ENCODE measurements around the gene RAB10. TPM values are rescaled to one million over a fixed set of nuclear protein-coding genes. Genes with fewer than 3 reads are reported as not detected.

The RAB10 gene
- total and polyA plus RNA-seq, 2 of the 4 experiments (the other 2 are of a cell fraction), result 30.1 to 77.1 TPM

DNA sequence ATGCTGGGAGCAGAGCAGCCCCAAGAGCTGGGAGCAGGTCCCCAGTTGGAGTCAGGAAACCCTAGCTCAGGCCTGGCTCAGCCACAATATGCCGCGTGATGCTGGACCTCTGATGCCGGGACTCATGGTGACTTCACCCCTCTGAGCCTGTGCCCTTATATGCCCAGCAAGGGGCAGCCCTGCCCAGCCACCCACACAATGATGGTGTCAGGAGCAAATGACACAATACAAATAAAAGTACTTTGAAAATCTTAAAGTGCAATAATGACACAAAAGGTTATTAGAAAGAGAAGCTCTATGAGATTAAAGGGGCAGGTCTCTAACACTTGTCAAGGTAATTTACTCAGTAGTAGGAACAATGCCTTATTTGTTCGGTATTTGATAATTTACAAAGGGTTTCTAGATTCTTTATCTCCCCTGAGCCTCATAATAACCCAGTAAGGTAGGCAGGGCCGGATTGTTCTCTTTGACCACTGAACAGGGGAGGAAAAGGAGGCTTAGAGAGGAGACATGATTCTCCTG is 33.3 kb upstream of the RAB10 start:
- Histone ChIP-seq H3K27ac (ENCODE audit: insufficient read depth, low read length) (no peak overlapping the region), H3K9me1 (ENCODE audit: insufficient read depth, low read length) (peaks cover 3% of the 10 kb centered on the region; the same call in 1 of the 2 replicates), H2BK5ac (ENCODE audit: low read depth, low read length, poor library complexity, severe bottlenecking) (no peak overlapping the region), H3K18ac (ENCODE audit: low read depth, low read length) (no peak overlapping the region), H2BK120ac (ENCODE audit: low read depth, low read length) (no peak overlapping the region), H3K27me3 (ENCODE audit: control insufficient read depth, insufficient read depth, low read length) (no peaks in the 10 kb centered on the region; the same call in 1 of the 2 replicates), H4K5ac (ENCODE audit: low read depth, low read length) (no peak overlapping the region), H3K9me3 (ENCODE audit: control insufficient read depth, insufficient read depth, low read length) (no peaks in the 10 kb centered on the region), H2AK5ac (ENCODE audit: low read depth, low read length) (no peak overlapping the region), H3K4ac (ENCODE audit: low read depth, low read length) (no peak overlapping the region), H3K4me3 (ENCODE audit: insufficient read depth, low read depth, low read length) (no peak overlapping the region), H2AFZ (replicated peaks; ENCODE audit: low read length, poor library complexity) (no peak overlapping the region), H4K8ac (ENCODE audit: low read depth in 2 of 2, low read length in 2 of 2) (no peak overlapping the region), H3K4me1 (ENCODE audit: control insufficient read depth, insufficient read depth, low read length) (peaks cover 2% of the 10 kb centered on the region; the same call in 1 of the 2 replicates), H3K79me1 (ENCODE audit: low read depth in 1 of 2, low read length in 2 of 2) (no peaks in the 10 kb centered on the region), H3K4me2 (ENCODE audit: low read depth, low read length) (no peak overlapping the region), H3K23ac (ENCODE audit: low read depth, low read length) (no peak overlapping the region), H4K20me1 (ENCODE audit: insufficient read depth, low read length) (no peaks in the 10 kb centered on the region), H4K91ac (ENCODE audit: insufficient read depth, low read depth, low read length) (no peak overlapping the region), H3K56ac (ENCODE audit: extremely low read depth, insufficient read depth, low read length) (no peak overlapping the region), H2AK9ac (replicated peaks; ENCODE audit: low read depth, low read length, poor library complexity) (no peak overlapping the region), H3K36me3 (ENCODE audit: control insufficient read depth, insufficient read depth, low read length) (no peaks in the 10 kb centered on the region), H3K9ac (ENCODE audit: low read depth, low read length) (no peak overlapping the region), H3K14ac (replicated peaks; ENCODE audit: low read depth, low read length) (no peak overlapping the region), H2BK15ac (ENCODE audit: low read depth, low read length) (no peak overlapping the region), H2BK20ac (ENCODE audit: low read depth, low read length) (no peak overlapping the region)
- intact Hi-C loops (cut with micrococcal nuclease) (no loop called here), in situ Hi-C loops (cut with MboI; ENCODE audit: low sequenced_read_pairs) (no loop called here), dilution Hi-C loops (cut with HindIII; ENCODE audit: low sequenced_read_pairs, unreplicated experiment) (no loop called here)
- CTCF ChIA-PET, result no interaction called here
- DNase-seq (no peak), ATAC-seq (ENCODE audit: low read depth) (no peak)
- BruUV-seq (replicated peaks), result no TSS peak
- POLR2A ChIA-PET (ENCODE audit: unreplicated experiment), result no interaction called here
- TF ChIP-seq NFE2L2 (IDR thresholded peaks at IDR 0.05; ENCODE audit: low read depth, low read length) (no peak), RAD21 (IDR thresholded peaks at IDR 0.05; ENCODE audit: low read length) (no peak), CHD1 (IDR thresholded peaks at IDR 0.05; ENCODE audit: low read depth, low read length) (no peak), BHLHE40 (IDR thresholded peaks at IDR 0.05; ENCODE audit: low read depth, low read length) (no peak), RCOR1 (IDR thresholded peaks at IDR 0.05; ENCODE audit: insufficient replicate concordance, low read length) (no peak)
- TF ChIP-seq, protein P1, sequence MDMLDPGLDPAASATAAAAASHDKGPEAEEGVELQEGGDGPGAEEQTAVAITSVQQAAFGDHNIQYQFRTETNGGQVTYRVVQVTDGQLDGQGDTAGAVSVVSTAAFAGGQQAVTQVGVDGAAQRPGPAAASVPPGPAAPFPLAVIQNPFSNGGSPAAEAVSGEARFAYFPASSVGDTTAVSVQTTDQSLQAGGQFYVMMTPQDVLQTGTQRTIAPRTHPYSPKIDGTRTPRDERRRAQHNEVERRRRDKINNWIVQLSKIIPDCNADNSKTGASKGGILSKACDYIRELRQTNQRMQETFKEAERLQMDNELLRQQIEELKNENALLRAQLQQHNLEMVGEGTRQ (IDR thresholded peaks at IDR 0.05; ENCODE audit: low read depth, low read length), result no peak
- TF ChIP-seq, protein P2, sequence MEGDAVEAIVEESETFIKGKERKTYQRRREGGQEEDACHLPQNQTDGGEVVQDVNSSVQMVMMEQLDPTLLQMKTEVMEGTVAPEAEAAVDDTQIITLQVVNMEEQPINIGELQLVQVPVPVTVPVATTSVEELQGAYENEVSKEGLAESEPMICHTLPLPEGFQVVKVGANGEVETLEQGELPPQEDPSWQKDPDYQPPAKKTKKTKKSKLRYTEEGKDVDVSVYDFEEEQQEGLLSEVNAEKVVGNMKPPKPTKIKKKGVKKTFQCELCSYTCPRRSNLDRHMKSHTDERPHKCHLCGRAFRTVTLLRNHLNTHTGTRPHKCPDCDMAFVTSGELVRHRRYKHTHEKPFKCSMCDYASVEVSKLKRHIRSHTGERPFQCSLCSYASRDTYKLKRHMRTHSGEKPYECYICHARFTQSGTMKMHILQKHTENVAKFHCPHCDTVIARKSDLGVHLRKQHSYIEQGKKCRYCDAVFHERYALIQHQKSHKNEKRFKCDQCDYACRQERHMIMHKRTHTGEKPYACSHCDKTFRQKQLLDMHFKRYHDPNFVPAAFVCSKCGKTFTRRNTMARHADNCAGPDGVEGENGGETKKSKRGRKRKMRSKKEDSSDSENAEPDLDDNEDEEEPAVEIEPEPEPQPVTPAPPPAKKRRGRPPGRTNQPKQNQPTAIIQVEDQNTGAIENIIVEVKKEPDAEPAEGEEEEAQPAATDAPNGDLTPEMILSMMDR (conservative IDR thresholded peaks at IDR 0.05; ENCODE audit: low read depth, low read length), result no peak
- WGBS, 2 experiments (ENCODE audit: extremely low coverage in 2 of 2, insufficient read length in 1 of 2), result 80% methylated on average over 3 of the region's 5 CpGs; no CpG with 5 or more reads in 1 of the 2 experiments
